ENCODE data around the gene C1orf198. TPM values are rescaled to one million over a fixed set of nuclear protein-coding genes. Genes with fewer than 3 reads are reported as not detected.
A peak's percentile ranks its signal among the peaks of the same experiment; 100 is the strongest.

Gene C1orf198
- total and polyA plus RNA-seq, 2 of the 4 experiments (the other 2 are of a cell fraction): 67.4 to 76.2 TPM

GRCh38 chr1:230879778-230880177, 11.5 kb upstream of the C1orf198 start:
- Histone ChIP-seq H4K8ac (ENCODE audit: low read depth in 2 of 2, low read length in 2 of 2) (no peak overlapping the region), H3K36me3 (ENCODE audit: control insufficient read depth, insufficient read depth, low read length) (no peaks in the 10 kb centered on the region), H3K27ac (ENCODE audit: insufficient read depth, low read length) (peak overlapping the region; percentile 93; the same call in 1 of the 2 replicates), H3K27me3 (ENCODE audit: control insufficient read depth, insufficient read depth, low read length) (no peaks in the 10 kb centered on the region), H3K4me2 (ENCODE audit: low read depth, low read length) (no peak overlapping the region), H3K23ac (ENCODE audit: low read depth, low read length) (no peak overlapping the region), H3K56ac (ENCODE audit: extremely low read depth, insufficient read depth, low read length) (no peak overlapping the region), H2BK15ac (ENCODE audit: low read depth, low read length) (no peak overlapping the region; the same call in 2 of the 3 replicates), H3K14ac (replicated peaks; ENCODE audit: low read depth, low read length) (no peak overlapping the region), H3K18ac (ENCODE audit: low read depth, low read length) (peak overlapping the region; percentile 46; the same call in 1 of the 2 replicates), H4K5ac (ENCODE audit: low read depth, low read length) (no peak overlapping the region), H3K9me3 (ENCODE audit: control insufficient read depth, insufficient read depth, low read length) (peaks cover 2% of the 10 kb centered on the region), H2BK5ac (ENCODE audit: low read depth, low read length, poor library complexity, severe bottlenecking) (peak overlapping the region; percentile 73), H2BK20ac (ENCODE audit: low read depth, low read length) (no peak overlapping the region), H3K79me1 (ENCODE audit: low read depth in 1 of 2, low read length in 2 of 2) (no peaks in the 10 kb centered on the region), H2BK120ac (ENCODE audit: low read depth, low read length) (peak overlapping the region; percentile 76; the same call in 1 of the 2 replicates), H4K20me1 (ENCODE audit: insufficient read depth, low read length) (no peaks in the 10 kb centered on the region), H2AK5ac (ENCODE audit: low read depth, low read length) (peak overlapping the region; percentile 37; the same call in 1 of the 2 replicates), H3K9me1 (ENCODE audit: insufficient read depth, low read length) (peaks cover 15% of the 10 kb centered on the region), H2AFZ (replicated peaks; ENCODE audit: low read length, poor library complexity) (no peak overlapping the region), H4K91ac (ENCODE audit: insufficient read depth, low read depth, low read length) (peak overlapping the region; percentile 33), H3K4me3 (ENCODE audit: insufficient read depth, low read depth, low read length) (no peak overlapping the region), H3K4ac (ENCODE audit: low read depth, low read length) (peak overlapping the region; percentile 87), H2AK9ac (replicated peaks; ENCODE audit: low read depth, low read length, poor library complexity) (no peak overlapping the region), H3K9ac (ENCODE audit: low read depth, low read length) (no peak overlapping the region), H3K4me1 (ENCODE audit: control insufficient read depth, insufficient read depth, low read length) (peaks cover 28% of the 10 kb centered on the region)
- no peak for TF ChIP-seq MXI1 (IDR thresholded peaks at IDR 0.05; ENCODE audit: borderline replicate concordance, low read depth, low read length)
- ChIA-PET CTCF (no interaction called here), POLR2A (ENCODE audit: unreplicated experiment) (no interaction called here)
- intact Hi-C loops (cut with micrococcal nuclease): no loop called here
- WGBS, 2 experiments (ENCODE audit: extremely low coverage in 2 of 2, insufficient read length in 1 of 2): 17% methylated on average over 1 of the region's 8 CpGs; no CpG with 5 or more reads in 1 of the 2 experiments
- no peak for DNase-seq
- dilution Hi-C loops (cut with HindIII; ENCODE audit: low sequenced_read_pairs, unreplicated experiment): no loop called here
- in situ Hi-C loops (cut with MboI; ENCODE audit: low sequenced_read_pairs): no loop called here
- no peak for ATAC-seq (ENCODE audit: low read depth)
- no TSS peak for BruUV-seq (replicated peaks)

Data from IMR-90 (cell line).